IMR-90 (cell line): ENCODE data around the gene PRRC1. TPM values are rescaled to one million over a fixed set of nuclear protein-coding genes. Genes with fewer than 3 reads are reported as not detected.

Experiments used
- ATAC-seq: fragments of 200-7000 bp; cut with Tn5 transposase; 2 replicates; pipeline ENCODE4 v1.9.1; 2020; ENCODE audit warnings: low read depth, mild to moderate bottlenecking, moderate library complexity
- BruUV-seq: library from RNA; stranded (reverse); fragments of 400-500 nt; replicated peaks from 2 replicates; lab custom pipeline; 2021; lab: Mats Ljungman, UMichigan
- CTCF ChIA-PET: fragments of 300-600 bp; formaldehyde crosslinking; extraction: SDS; loops from one replicate; lab custom pipeline; 2021; ENCODE audit warnings: antibody characterized with exemption; lab: Yijun Ruan, JAX
- POLR2A ChIA-PET: fragments of 300-600 bp; sonication (Branson Sonifier 250); formaldehyde crosslinking; loops from one replicate; lab custom pipeline; 2022; ENCODE audit warnings: antibody characterized with exemption; ENCODE audit not compliant: unreplicated experiment; lab: Charles Lee
- DNase-seq: peaks from one replicate; pipeline ENCODE4 v3.0.0; 2013
- H2AFZ ChIP-seq: replicated peaks from 2 replicates; pipeline ENCODE3; 2013; ENCODE audit warnings: low read length, mild to moderate bottlenecking; ENCODE audit not compliant: poor library complexity
- H2AK5ac ChIP-seq: 2 replicates; pipeline ENCODE4 v1.6.1; 2013; ENCODE audit warnings: low read depth, low read length, inconsistent platforms
- H2AK9ac ChIP-seq: replicated peaks from 2 replicates; pipeline ENCODE3; 2013; ENCODE audit warnings: mild to moderate bottlenecking, low read depth, low read length, moderate library complexity; ENCODE audit not compliant: poor library complexity
- H2BK120ac ChIP-seq: 2 replicates; pipeline ENCODE4 v1.6.1; 2013; ENCODE audit warnings: low read depth, low read length, inconsistent platforms
- H2BK15ac ChIP-seq: 3 replicates; pipeline ENCODE4 v1.6.1; 2013; ENCODE audit warnings: low read depth, low read length, inconsistent platforms
- H2BK20ac ChIP-seq: 2 replicates; pipeline ENCODE4 v1.6.1; 2013; ENCODE audit warnings: low read depth, mild to moderate bottlenecking, inconsistent platforms, low read length, moderate library complexity
- H2BK5ac ChIP-seq: 2 replicates; pipeline ENCODE4 v1.6.1; 2013; ENCODE audit warnings: mild to moderate bottlenecking, low read depth, low read length, inconsistent platforms; ENCODE audit not compliant: poor library complexity, severe bottlenecking
- H3K14ac ChIP-seq: replicated peaks from 2 replicates; pipeline ENCODE4 v1.6.1; 2013; ENCODE audit warnings: low read depth, low read length, inconsistent platforms
- H3K18ac ChIP-seq: 2 replicates; pipeline ENCODE4 v1.6.1; 2013; ENCODE audit warnings: low read depth, low read length, control low read depth
- H3K23ac ChIP-seq: 2 replicates; pipeline ENCODE4 v1.6.1; 2013; ENCODE audit warnings: low read depth, low read length, inconsistent platforms
- H3K27ac ChIP-seq: 2 replicates; pipeline ENCODE4 v1.5.1; 2013; ENCODE audit warnings: mild to moderate bottlenecking, control low read depth, low read length; ENCODE audit not compliant: insufficient read depth
- H3K27me3 ChIP-seq: 2 replicates; pipeline ENCODE4 v1.6.1; 2013; ENCODE audit warnings: low read length; ENCODE audit not compliant: control insufficient read depth, insufficient read depth
- H3K36me3 ChIP-seq: 2 replicates; pipeline ENCODE4 v1.6.1; 2013; ENCODE audit warnings: low read length, mixed read lengths; ENCODE audit not compliant: control insufficient read depth, insufficient read depth
- H3K4ac ChIP-seq: 2 replicates; pipeline ENCODE4 v1.6.1; 2013; ENCODE audit warnings: low read depth, low read length, inconsistent platforms
- H3K4me1 ChIP-seq: 2 replicates; pipeline ENCODE4 v1.6.1; 2013; ENCODE audit warnings: low read length, mixed read lengths; ENCODE audit not compliant: control insufficient read depth, insufficient read depth
- H3K4me2 ChIP-seq: 2 replicates; pipeline ENCODE4 v1.6.1; 2013; ENCODE audit warnings: low read depth, mild to moderate bottlenecking, control low read depth, low read length, moderate library complexity
- H3K4me3 ChIP-seq: 2 replicates; pipeline ENCODE4 v1.5.1; 2013; ENCODE audit warnings: low read depth, mild to moderate bottlenecking, control low read depth, low read length, moderate library complexity; ENCODE audit not compliant: insufficient read depth
- H3K56ac ChIP-seq: 2 replicates; pipeline ENCODE4 v1.6.1; 2013; ENCODE audit warnings: low read length, inconsistent platforms; ENCODE audit not compliant: insufficient read depth; ENCODE audit errors: extremely low read depth
- H3K79me1 ChIP-seq, 2 experiments: 2 replicates each; pipeline ENCODE4 v1.6.1; 2013; ENCODE audit warnings: low read length in 2 of 2, inconsistent platforms in 1 of 2, low read depth in 1 of 2
- H3K9ac ChIP-seq: 2 replicates; pipeline ENCODE4 v1.6.1; 2013; ENCODE audit warnings: low read depth, low read length, control low read depth
- H3K9me1 ChIP-seq: 2 replicates; pipeline ENCODE4 v1.6.1; 2013; ENCODE audit warnings: low read length, inconsistent platforms; ENCODE audit not compliant: insufficient read depth
- H3K9me3 ChIP-seq: 2 replicates; pipeline ENCODE4 v1.6.1; 2013; ENCODE audit warnings: low read length; ENCODE audit not compliant: control insufficient read depth, insufficient read depth
- H4K20me1 ChIP-seq: 2 replicates; pipeline ENCODE4 v1.6.1; 2013; ENCODE audit warnings: low read length, inconsistent platforms; ENCODE audit not compliant: insufficient read depth
- H4K5ac ChIP-seq: 2 replicates; pipeline ENCODE4 v1.6.1; 2013; ENCODE audit warnings: mild to moderate bottlenecking, low read depth, low read length, control low read depth
- H4K8ac ChIP-seq, 2 experiments: 2 replicates each; pipeline ENCODE4 v1.6.1; 2013; ENCODE audit warnings: low read depth in 2 of 2, low read length in 2 of 2, control low read depth in 1 of 2, inconsistent platforms in 1 of 2
- H4K91ac ChIP-seq: 2 replicates; pipeline ENCODE4 v1.6.1; 2013; ENCODE audit warnings: low read depth, low read length, inconsistent platforms; ENCODE audit not compliant: insufficient read depth
- BHLHE40 ChIP-seq: fragments of 150-350 bp; IDR thresholded peaks from 2 replicates; pipeline ENCODE4 v1.6.1; 2016; ENCODE audit warnings: mild to moderate bottlenecking, low read depth, low read length
- CEBPB ChIP-seq: IDR thresholded peaks from 2 replicates; pipeline ENCODE4 v1.6.1; 2012; ENCODE audit warnings: low read depth, low read length, improper control_type of control experiment
- CHD1 ChIP-seq: IDR thresholded peaks from 2 replicates; pipeline ENCODE4 v1.6.1; 2012; ENCODE audit warnings: low read depth, low read length, improper control_type of control experiment
- CTCF ChIP-seq: conservative IDR thresholded peaks from 2 replicates; pipeline ENCODE4 v1.5.1; 2012; ENCODE audit warnings: mild to moderate bottlenecking, low read depth, low read length, improper control_type of control experiment
- ELK1 ChIP-seq: fragments of 150-350 bp; IDR thresholded peaks from 2 replicates; pipeline ENCODE4 v1.6.1; 2016; ENCODE audit warnings: low read depth, mild to moderate bottlenecking, low read length, moderate library complexity, borderline replicate concordance
- FOS ChIP-seq: fragments of 150-350 bp; IDR thresholded peaks from 2 replicates; pipeline ENCODE4 v1.6.1; 2016; ENCODE audit warnings: low read depth, low read length
- MAZ ChIP-seq: IDR thresholded peaks from 2 replicates; pipeline ENCODE4 v1.6.1; 2012; ENCODE audit warnings: low read depth, mild to moderate bottlenecking, low read length, improper control_type of control experiment, moderate library complexity, borderline replicate concordance
- NFE2L2 ChIP-seq: fragments of 150-350 bp; IDR thresholded peaks from 2 replicates; pipeline ENCODE4 v1.6.1; 2016; ENCODE audit warnings: low read depth, mild to moderate bottlenecking, low read length
- POLR2A ChIP-seq: IDR thresholded peaks from 2 replicates; pipeline ENCODE4 v1.6.1; 2012; ENCODE audit warnings: mild to moderate bottlenecking, low read depth, low read length
- RAD21 ChIP-seq: IDR thresholded peaks from 2 replicates; pipeline ENCODE4 v1.6.1; 2012; ENCODE audit warnings: low read length, improper control_type of control experiment
- RFX5 ChIP-seq: IDR thresholded peaks from 2 replicates; pipeline ENCODE4 v1.8.0; 2012; ENCODE audit warnings: low read depth, mild to moderate bottlenecking, low read length, moderate library complexity
- WGBS, 2 experiments: methylation state at CpG; one replicate each; pipeline versions ENCODE4 v1.1.5 to v1.1.7; 2013; ENCODE audit warnings: missing lambda C conversion rate in 2 of 2; ENCODE audit not compliant: insufficient read length in 1 of 2; ENCODE audit errors: extremely low coverage in 2 of 2; 5-methylcytosine and 5-hydroxymethylcytosine counted together
- dilution Hi-C: fragments of 300-500 bp; cut with HindIII; formaldehyde crosslinking; loops from one replicate; pipeline ENCODE4 v1.14.3; 2018; ENCODE audit warnings: low sequenced_read_pairs; ENCODE audit not compliant: unreplicated experiment
- in situ Hi-C: fragments of 300-500 bp; cut with MboI; formaldehyde crosslinking; loops from 3 replicates; pipeline ENCODE4 v1.14.3; 2019; ENCODE audit warnings: low sequenced_read_pairs, inconsistent platforms, mixed read lengths
- intact Hi-C: fragments of 100-400 bp; cut with micrococcal nuclease; formaldehyde crosslinking; loops from 2 replicates; pipeline ENCODE4 v1.10.0; 2022
- polyA plus RNA-seq, 3 experiments: library from polyadenylated mRNA; depleted of rRNA; stranded (reverse); fragments of >200 nt; gene quantifications; 2 replicates each; pipeline ENCODE4 v1.2.3, GENCODE V29; 2012; ENCODE audit warnings: low replicate concordance in 1 of 3
- total RNA-seq: library from RNA; depleted of rRNA; stranded (reverse); fragments of >200 nt; gene quantifications from 2 replicates; pipeline ENCODE4 v1.2.3, GENCODE V29; 2012
- TF ChIP-seq, protein P1 (sequence below): fragments of 150-350 bp; IDR thresholded peaks from 2 replicates; pipeline ENCODE4 v1.6.1; 2017; ENCODE audit warnings: mild to moderate bottlenecking, antibody characterized with exemption, low read length, low read depth

The PRRC1 gene
- total and polyA plus RNA-seq, 2 of the 4 experiments (the other 2 are of a cell fraction): 46.8 to 63.1 TPM

- TF ChIP-seq CEBPB: no peak
Observed at GRCh38 chr5:127565586-127566270, 48.3 kb downstream of the PRRC1 start (continued).

DNA sequence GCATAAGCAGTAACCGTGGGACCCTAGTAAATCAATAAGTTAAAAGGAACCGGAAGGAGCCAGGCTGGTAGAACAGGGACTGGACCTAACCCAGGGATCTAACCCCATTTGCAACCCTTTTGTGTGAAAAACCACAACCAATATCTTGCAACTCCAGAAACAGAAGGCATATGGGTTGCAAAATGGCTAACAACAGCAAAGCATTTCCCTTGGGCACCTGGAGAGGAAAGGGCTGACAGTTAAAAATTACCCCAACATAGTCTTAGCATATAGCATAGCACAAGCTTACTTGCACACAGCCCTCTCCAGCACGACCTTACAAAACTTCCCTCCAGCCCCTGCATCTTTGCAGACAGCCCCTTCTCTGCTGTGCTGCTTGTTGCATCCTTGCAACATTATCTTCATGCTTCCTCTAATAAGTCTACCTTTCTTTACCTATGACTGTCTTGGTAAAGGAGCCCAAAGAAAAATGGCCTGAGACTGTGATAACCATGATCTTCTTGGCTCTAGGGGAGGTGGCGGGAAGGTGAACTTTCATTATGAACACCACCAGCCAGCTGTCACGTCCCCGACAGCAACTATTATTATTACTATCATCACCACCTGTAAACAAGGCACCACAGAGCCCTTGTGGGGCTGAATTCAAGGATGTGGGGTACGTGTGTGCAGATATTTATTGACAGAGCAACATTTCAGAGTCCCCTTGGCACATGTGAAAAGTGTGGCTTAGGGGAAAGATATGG lies 49.8 kb downstream of the PRRC1 start:
- Histone ChIP-seq H4K20me1 (no peaks in the 10 kb centered on the region), H3K14ac (no peak overlapping the region), H3K27ac (no peak overlapping the region), H2BK5ac (no peak overlapping the region), H2BK120ac (no peak overlapping the region), H3K9me1 (no peaks in the 10 kb centered on the region), H3K27me3 (peaks cover 6% of the 10 kb centered on the region), H3K9ac (no peak overlapping the region), H3K4me3 (no peak overlapping the region), H3K18ac (no peak overlapping the region), H3K4me1 (peaks cover 4% of the 10 kb centered on the region), H2AFZ (no peak overlapping the region), H2BK20ac (no peak overlapping the region), H3K4ac (no peak overlapping the region), H3K79me1 (no peaks in the 10 kb centered on the region), H4K8ac (no peak overlapping the region), H2BK15ac (no peak overlapping the region), H4K91ac (no peak overlapping the region), H3K23ac (no peak overlapping the region), H3K36me3 (no peaks in the 10 kb centered on the region), H2AK5ac (no peak overlapping the region), H3K56ac (no peak overlapping the region), H2AK9ac (no peak overlapping the region), H3K9me3 (0 out of 2 replicates have a peak, but pooled peaks cover 2% of the 10 kb centered on the region), H4K5ac (no peak overlapping the region), H3K4me2 (no peak overlapping the region)
- in situ Hi-C loops: loop anchor here (5.0 to 25.0 kb wide), 4 partner anchors 320 to 920 kb away; partner anchors contain the start of gene SLC12A2
- DNase-seq (no peak), ATAC-seq (no peak)
- WGBS, 2 experiments: no CpG with 5 or more reads among the region's 7 CpGs
- dilution Hi-C loops: no loop called here
- intact Hi-C loops: no loop called here
- POLR2A ChIA-PET: no interaction called here
- TF ChIP-seq CHD1 (no peak), RAD21 (no peak), BHLHE40 (no peak), CTCF (no peak), ELK1 (no peak), RFX5 (no peak), CEBPB (no peak), FOS (no peak), MAZ (no peak), POLR2A (no peak), NFE2L2 (no peak)
- TF ChIP-seq, protein P1, sequence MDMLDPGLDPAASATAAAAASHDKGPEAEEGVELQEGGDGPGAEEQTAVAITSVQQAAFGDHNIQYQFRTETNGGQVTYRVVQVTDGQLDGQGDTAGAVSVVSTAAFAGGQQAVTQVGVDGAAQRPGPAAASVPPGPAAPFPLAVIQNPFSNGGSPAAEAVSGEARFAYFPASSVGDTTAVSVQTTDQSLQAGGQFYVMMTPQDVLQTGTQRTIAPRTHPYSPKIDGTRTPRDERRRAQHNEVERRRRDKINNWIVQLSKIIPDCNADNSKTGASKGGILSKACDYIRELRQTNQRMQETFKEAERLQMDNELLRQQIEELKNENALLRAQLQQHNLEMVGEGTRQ: no peak
- no TSS peak for BruUV-seq
- CTCF ChIA-PET: no interaction called here
